Neuron (in vitro differentiated cells): ENCODE results near the gene LMAN1L.

Experiments used
- H2AFZ ChIP-seq: one replicate; pipeline ENCODE4 v1.6.1; 2013; ENCODE audit warnings: low read depth, mild to moderate bottlenecking, inconsistent platforms, low read length, moderate library complexity
- H3K27me3 ChIP-seq: one replicate; pipeline ENCODE4 v1.6.1; 2013; ENCODE audit warnings: low read length; ENCODE audit not compliant: insufficient read depth
- H3K36me3 ChIP-seq: one replicate; pipeline ENCODE4 v1.6.1; 2013; ENCODE audit warnings: low read length; ENCODE audit not compliant: insufficient read depth
- H3K4me1 ChIP-seq: one replicate; pipeline ENCODE4 v1.6.1; 2013; ENCODE audit warnings: low read length; ENCODE audit not compliant: insufficient read depth
- H3K4me3 ChIP-seq: 2 replicates; pipeline ENCODE4 v1.5.1; 2013; ENCODE audit warnings: mild to moderate bottlenecking, low read length, moderate library complexity
- H3K9me3 ChIP-seq: one replicate; pipeline ENCODE4 v1.6.1; 2013; ENCODE audit warnings: low read length

Gene LMAN1L

DNA sequence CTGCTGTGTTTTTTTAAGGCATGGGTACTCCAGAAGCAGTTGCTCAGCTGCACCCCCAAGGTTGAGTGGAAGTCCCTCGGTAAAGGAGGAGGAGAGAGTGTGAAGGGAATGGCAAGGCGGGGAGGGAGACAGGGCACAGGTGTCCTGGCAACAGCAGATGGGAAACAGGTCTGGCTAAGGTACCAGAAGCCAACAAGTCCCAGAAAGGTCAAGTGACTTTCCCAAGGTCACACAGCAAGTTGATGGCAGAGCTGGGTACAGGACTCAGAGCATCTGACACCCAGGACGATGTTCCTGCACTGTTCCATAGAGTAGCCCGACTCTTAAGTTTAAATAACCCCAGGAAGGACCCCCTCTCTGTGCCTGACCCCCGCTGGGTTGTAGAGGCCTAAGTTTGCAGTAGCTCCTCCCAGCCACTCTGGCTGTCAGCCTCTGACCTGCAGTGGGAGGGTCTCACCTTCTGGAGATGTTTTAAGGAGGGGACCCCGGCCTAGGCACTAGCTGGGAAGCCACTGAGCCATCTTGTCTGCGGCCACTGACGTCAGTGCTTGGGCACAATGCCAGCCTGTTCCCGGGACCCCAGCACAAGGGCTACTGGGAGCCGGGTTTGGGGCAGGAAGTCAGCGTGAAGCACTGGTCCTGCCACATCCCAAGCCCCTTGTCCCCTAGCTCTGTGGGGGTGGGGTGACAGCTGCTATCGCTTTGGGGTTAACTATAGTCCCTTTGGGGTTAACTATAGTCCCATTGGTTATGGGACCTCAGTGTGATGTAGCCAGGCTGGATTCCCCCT lies 20.2 kb upstream of the LMAN1L start:
- H3K36me3 ChIP-seq = no peaks in the 10 kb centered on the region
- peaks cover 21% of the 10 kb centered on the region for H3K4me1 ChIP-seq
- no peak overlapping the region for H2AFZ ChIP-seq
- H3K4me3 ChIP-seq = no peak overlapping the region
- H3K27me3 ChIP-seq = no peaks in the 10 kb centered on the region
- no peaks in the 10 kb centered on the region for H3K9me3 ChIP-seq

DNA sequence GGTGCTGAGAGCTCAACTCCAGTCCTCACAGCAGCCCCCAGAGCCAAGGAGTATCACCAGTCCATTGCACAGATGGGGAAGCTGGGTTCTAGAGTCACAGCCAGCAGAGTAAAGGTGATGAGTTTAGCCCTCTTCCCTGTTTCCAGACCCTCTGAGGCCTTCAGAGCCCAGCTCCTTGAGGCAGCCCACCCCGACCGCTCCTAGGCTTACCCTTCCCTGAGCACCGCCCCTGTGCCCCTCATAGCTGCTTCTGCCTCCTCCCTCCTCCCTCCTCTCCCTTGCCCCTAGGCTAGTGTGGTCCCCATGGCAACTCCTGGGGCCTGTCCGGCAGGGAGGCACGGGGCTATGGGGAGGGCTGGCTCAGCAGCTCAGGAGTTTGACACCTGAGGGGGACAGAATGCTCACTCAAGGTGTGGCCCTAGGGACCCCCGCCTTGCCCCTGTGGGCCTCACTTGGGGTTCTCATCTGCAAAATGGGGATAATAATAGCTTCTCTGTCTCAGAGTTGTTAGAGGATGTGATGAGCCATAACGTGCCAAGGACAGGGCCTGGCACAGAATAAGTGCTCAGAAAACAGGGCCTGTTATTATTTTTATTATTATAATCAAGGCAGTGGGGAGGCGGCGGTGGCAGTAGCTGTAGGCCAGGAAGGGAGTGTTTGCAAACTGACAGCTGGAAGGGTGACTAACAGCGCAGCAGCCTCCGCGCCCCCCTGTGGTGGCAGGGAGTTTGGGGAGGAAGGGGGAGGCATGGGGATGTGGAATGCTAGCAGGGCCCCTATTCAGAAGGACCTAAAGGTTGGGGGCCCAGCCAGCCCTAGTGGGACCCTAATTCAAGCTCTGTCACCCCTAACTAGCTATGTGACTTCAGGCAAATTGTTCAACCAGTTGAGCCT lies 19.3 kb upstream of the LMAN1L start:
- Histone ChIP-seq H3K4me3 (no peak overlapping the region), H3K4me1 (peaks cover 21% of the 10 kb centered on the region), H3K27me3 (no peaks in the 10 kb centered on the region), H3K9me3 (no peaks in the 10 kb centered on the region), H3K36me3 (no peaks in the 10 kb centered on the region), H2AFZ (no peak overlapping the region)

DNA sequence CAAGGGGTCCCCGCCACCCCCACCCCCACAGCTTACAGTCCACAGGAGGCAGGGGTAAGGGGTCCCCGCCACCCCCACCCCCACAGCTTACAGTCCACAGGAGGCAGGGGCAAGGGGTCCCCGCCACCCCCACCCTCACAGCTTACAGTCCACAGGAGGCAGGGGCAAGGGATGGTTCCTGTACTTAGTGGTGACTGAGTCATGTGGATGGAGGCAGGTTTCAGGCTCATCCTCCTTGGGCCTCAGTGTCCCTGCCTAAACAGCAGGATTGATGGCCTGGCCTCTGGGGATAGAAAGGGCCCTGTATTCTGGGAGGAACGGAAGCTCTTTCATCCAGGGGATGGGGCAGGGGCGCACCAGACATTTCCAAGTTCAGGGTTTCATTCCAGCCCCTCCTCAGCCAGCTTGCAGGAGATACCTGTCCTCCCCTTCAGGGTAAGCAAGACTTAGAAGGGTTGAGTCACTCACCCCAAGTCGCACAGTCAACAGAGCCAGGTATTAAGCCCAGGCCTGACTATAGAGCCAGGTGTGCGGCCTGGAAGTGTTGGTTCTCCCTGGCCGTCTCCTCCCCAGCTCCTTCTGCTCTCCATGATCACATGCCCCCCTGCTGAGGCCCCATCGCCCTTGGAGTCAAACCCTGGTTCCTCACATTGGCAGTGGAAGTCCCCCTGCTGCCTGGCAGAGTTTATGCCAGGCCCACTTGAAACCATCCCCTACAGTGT lies 18.2 kb upstream of the LMAN1L start:
- H3K4me3 ChIP-seq = no peak overlapping the region
- H2AFZ ChIP-seq = no peak overlapping the region
- H3K27me3 ChIP-seq = no peaks in the 10 kb centered on the region

GRCh38 chr15:74794970-74795349 lies 17.7 kb upstream of the LMAN1L start:
- no peak overlapping the region for H3K4me3 ChIP-seq
- no peaks in the 10 kb centered on the region for H3K9me3 ChIP-seq
- H3K36me3 ChIP-seq = peaks cover 14% of the 10 kb centered on the region
- no peak overlapping the region for H2AFZ ChIP-seq
- peaks cover 17% of the 10 kb centered on the region for H3K4me1 ChIP-seq
- H3K27me3 ChIP-seq = no peaks in the 10 kb centered on the region

More for the DNA sequence above, 18.2 kb upstream of the LMAN1L start:
- peaks cover 21% of the 10 kb centered on the region for H3K4me1 ChIP-seq
- peaks cover 9% of the 10 kb centered on the region for H3K36me3 ChIP-seq
- H3K9me3 ChIP-seq = no peaks in the 10 kb centered on the region

DNA sequence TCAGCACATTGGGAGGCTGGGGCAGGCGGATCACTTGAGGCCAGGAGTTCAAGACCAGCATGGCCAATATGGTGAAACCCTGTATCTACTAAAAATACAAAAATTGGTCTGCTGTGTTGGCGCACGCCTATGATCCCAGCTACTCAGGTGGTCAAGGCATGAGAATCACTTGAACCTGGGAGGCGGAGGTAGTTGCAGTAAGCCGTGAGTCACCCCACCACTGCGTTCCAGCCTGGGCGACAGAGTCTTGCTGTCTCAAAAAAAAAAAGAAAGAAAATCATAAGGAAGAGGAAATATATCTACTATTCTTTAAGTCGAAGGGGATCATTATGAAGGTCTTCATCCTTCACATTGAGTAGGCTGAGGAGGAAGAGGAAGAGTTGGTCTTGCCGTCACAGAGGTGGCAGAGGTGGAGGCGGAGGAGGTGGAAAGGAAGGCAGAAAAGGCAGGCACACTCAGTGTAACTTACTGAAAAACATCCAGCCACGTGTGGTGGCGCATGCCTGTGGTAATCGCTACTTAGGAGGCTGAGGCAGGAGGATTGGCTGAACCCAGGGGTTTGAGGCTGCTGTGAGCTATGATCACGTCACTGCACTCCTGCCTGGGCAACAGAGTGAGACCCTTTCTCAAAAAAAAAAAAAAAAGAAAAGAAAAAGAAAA lies 16.5 kb upstream of the LMAN1L start:
- Histone ChIP-seq H2AFZ (no peak overlapping the region), H3K4me1 (peaks cover 14% of the 10 kb centered on the region), H3K9me3 (no peaks in the 10 kb centered on the region), H3K36me3 (peaks cover 20% of the 10 kb centered on the region), H3K27me3 (no peaks in the 10 kb centered on the region), H3K4me3 (no peak overlapping the region)

- H3K4me1 ChIP-seq = no peaks in the 10 kb centered on the region
- no peaks in the 10 kb centered on the region for H3K9me3 ChIP-seq
- no peaks in the 10 kb centered on the region for H3K27me3 ChIP-seq
- no peak overlapping the region for H2AFZ ChIP-seq
- no peak overlapping the region for H3K4me3 ChIP-seq
- H3K36me3 ChIP-seq = peaks cover 41% of the 10 kb centered on the region
Observed at GRCh38 chr15:74798388-74799254, 14.0 kb upstream of the LMAN1L start.

GRCh38 chr15:74799255-74799855 lies 13.3 kb upstream of the LMAN1L start:
- Histone ChIP-seq H2AFZ (no peak overlapping the region), H3K36me3 (peaks cover 48% of the 10 kb centered on the region), H3K9me3 (no peaks in the 10 kb centered on the region), H3K4me3 (no peak overlapping the region), H3K4me1 (no peaks in the 10 kb centered on the region), H3K27me3 (no peaks in the 10 kb centered on the region)

DNA sequence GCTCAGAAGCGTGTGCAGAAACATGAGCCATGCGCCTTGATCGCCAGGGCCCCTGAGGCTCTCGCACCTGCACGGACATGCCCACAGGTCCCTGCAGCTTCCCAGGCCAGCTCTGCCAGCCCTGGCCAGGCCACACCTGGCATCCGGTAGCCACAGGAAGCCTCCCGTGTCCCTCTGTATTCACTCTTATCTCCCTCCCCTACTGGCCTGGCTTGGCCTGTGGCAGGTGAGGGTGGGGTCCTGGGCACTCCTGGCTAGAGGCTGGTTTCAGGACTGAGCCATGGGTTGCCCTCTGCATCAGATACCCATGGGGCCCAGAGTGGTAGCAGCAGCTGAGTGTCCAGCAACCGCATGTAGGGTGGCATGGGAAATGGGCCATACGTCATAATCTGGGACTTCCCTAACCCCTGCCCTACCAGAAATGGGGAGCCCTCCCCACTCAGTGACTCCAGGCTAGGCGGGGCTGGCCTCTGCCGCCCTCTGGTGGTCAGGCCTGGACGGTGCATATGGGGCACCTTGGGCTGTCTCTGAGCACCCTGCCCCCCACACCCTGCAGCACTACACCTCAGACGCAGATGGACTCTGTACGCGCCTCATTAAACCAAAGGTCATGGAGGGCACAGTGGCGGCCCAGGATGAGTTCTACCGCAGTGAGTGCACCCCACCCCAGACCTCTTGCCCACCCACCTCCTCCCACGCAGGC lies 12.6 kb upstream of the LMAN1L start:
- H3K4me1 ChIP-seq = no peaks in the 10 kb centered on the region
- H3K27me3 ChIP-seq = no peaks in the 10 kb centered on the region
- no peak overlapping the region for H3K4me3 ChIP-seq
- H3K36me3 ChIP-seq = peaks cover 49% of the 10 kb centered on the region
- H2AFZ ChIP-seq = no peak overlapping the region
- H3K9me3 ChIP-seq = no peaks in the 10 kb centered on the region

- Histone ChIP-seq H3K27me3 (no peaks in the 10 kb centered on the region), H3K36me3 (peaks cover 49% of the 10 kb centered on the region), H3K9me3 (no peaks in the 10 kb centered on the region), H2AFZ (no peak overlapping the region), H3K4me1 (no peaks in the 10 kb centered on the region), H3K4me3 (no peak overlapping the region)
Observed at GRCh38 chr15:74800559-74801094, 12.0 kb upstream of the LMAN1L start.

DNA sequence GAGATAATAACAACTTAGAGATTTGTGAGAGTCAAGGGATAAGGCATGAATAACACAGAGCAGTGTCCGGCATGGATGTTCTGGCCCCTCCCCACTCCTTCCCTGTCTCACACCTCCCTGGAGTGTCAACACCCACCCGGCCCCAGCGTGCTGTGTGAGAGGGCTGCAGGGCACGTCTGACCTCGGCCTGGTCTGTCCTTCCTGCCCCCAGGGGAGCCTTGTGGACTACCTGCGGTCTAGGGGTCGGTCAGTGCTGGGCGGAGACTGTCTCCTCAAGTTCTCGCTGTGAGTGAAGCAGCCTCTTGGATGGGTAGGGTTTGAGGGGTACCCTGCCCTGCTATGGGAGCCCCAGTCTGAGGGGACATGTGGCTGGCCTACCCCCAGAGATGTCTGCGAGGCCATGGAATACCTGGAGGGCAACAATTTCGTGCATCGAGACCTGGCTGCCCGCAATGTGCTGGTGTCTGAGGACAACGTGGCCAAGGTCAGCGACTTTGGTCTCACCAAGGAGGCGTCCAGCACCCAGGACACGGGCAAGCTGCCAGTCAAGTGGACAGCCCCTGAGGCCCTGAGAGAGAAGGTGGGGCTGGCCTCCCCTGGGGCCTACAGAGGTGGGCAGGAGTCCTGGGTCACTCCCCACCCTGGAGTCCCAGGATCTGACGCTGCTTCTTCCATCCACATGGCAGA lies 11.2 kb upstream of the LMAN1L start:
- H3K4me1 ChIP-seq = no peaks in the 10 kb centered on the region
- H3K36me3 ChIP-seq = peaks cover 49% of the 10 kb centered on the region
- H2AFZ ChIP-seq = no peak overlapping the region
- H3K9me3 ChIP-seq = no peaks in the 10 kb centered on the region
- no peaks in the 10 kb centered on the region for H3K27me3 ChIP-seq
- no peak overlapping the region for H3K4me3 ChIP-seq

GRCh38 chr15:74802290-74802689 lies 10.3 kb upstream of the LMAN1L start:
- Histone ChIP-seq H3K4me3 (no peak overlapping the region), H3K36me3 (peaks cover 49% of the 10 kb centered on the region), H3K9me3 (no peaks in the 10 kb centered on the region), H3K4me1 (no peaks in the 10 kb centered on the region), H3K27me3 (no peaks in the 10 kb centered on the region), H2AFZ (no peak overlapping the region)
